Measurements from ENCODE around the gene ABCA7. TPM values are rescaled to one million over a fixed set of nuclear protein-coding genes. Genes with fewer than 3 reads are reported as not detected.

Gene ABCA7
- total and polyA plus RNA-seq, 4 experiments from 2014 or later: 10.7 to 319 (median 162) TPM

GRCh38 chr19:1082165-1082927 is 42.4 kb downstream of the ABCA7 start:
- peaks cover 10 to 66% (median 36%) of the 10 kb centered on the region in 4 donors for H3K4me1 Mint-ChIP-seq
- peaks cover 0 to 13% (median 0%) of the 10 kb centered on the region in 8 donors for H3K9me3 Mint-ChIP-seq
- H3K27ac ChIP-seq (ENCODE audit: low read depth, low read length): peak overlapping the region; percentile 47
- peaks cover 71% of the 10 kb centered on the region for H3K36me3 ChIP-seq (ENCODE audit: insufficient read depth, low read length)
- H3K27ac Mint-ChIP-seq: peak overlapping the region; percentile 87 to 98 (median 91)
- no peaks in the 10 kb centered on the region for H3K27me3 ChIP-seq (ENCODE audit: insufficient read depth, low read length)
- intact Hi-C loops (cut with micrococcal nuclease): no loop called here
- H3K4me1 ChIP-seq (ENCODE audit: insufficient read depth, low read length): peaks cover 86% of the 10 kb centered on the region
- H3K27me3 Mint-ChIP-seq: no peaks in the 10 kb centered on the region
- no peaks in the 10 kb centered on the region for H3K9me3 ChIP-seq (ENCODE audit: control insufficient read depth in 1 of 2, low read length in 2 of 2)
- POLR2A ChIA-PET (ENCODE audit: partially characterized antibody): interaction anchor here (1.0 to 57.1 kb wide), 6 partner anchors 3 to 187 kb away, joined by 3 to 3893 read pairs (median 523); partner anchors contain the start of genes ABCA7, ARHGAP45, CIRBP and CNN2
- CTCF ChIA-PET (ENCODE audit: partially characterized antibody): interaction anchor here (1.5 to 17.9 kb wide), 3 partner anchors 16 to 57 kb away, joined by 3 to 219 read pairs (median 3); partner anchors contain the start of gene ARHGAP45
- H3K36me3 Mint-ChIP-seq: peaks cover 40 to 56% of the 10 kb centered on the region in 2 donors
- no peak overlapping the region for H3K4me3 ChIP-seq (ENCODE audit: low read length in 2 of 2)
- peak overlapping the region; percentile 20 to 84 (median 68) for H3K4me3 Mint-ChIP-seq
- DNase-seq: peak; percentile 84 to 93 (median 87)

- ChIA-PET CTCF (ENCODE audit: partially characterized antibody) (interaction anchor here (0.8 to 17.9 kb wide), 4 partner anchors 17 to 112 kb away, joined by 3 to 219 read pairs (median 3); partner anchors contain the start of gene ARHGAP45), POLR2A (ENCODE audit: partially characterized antibody) (interaction anchor here (0.9 to 57.1 kb wide), 6 partner anchors 3 to 186 kb away, joined by 3 to 3893 read pairs (median 17); partner anchors contain the start of genes ABCA7, ARHGAP45, CIRBP and CNN2)
- no peaks in the 10 kb centered on the region for H3K9me3 ChIP-seq (ENCODE audit: control insufficient read depth in 1 of 2, low read length in 2 of 2)
- H3K4me1 Mint-ChIP-seq: peaks cover 18 to 74% (median 40%) of the 10 kb centered on the region in 4 donors
- no peaks in the 10 kb centered on the region for H3K27me3 ChIP-seq (ENCODE audit: insufficient read depth, low read length)
- intact Hi-C loops (cut with micrococcal nuclease): no loop called here
- H3K36me3 Mint-ChIP-seq: peaks cover 39 to 64% of the 10 kb centered on the region in 2 donors
- H3K9me3 Mint-ChIP-seq: peaks cover 0 to 13% (median 0%) of the 10 kb centered on the region in 8 donors
- H3K4me3 Mint-ChIP-seq: peak overlapping the region in 1 of 8 donors; percentile 17
- H3K27me3 Mint-ChIP-seq: no peaks in the 10 kb centered on the region
- peak in 3 of 5 donors; percentile 12 to 31 (median 13) for DNase-seq
- H3K36me3 ChIP-seq (ENCODE audit: insufficient read depth, low read length): peaks cover 71% of the 10 kb centered on the region
- no peak overlapping the region for H3K4me3 ChIP-seq (ENCODE audit: low read length in 2 of 2)
- H3K4me1 ChIP-seq (ENCODE audit: insufficient read depth, low read length): peaks cover 90% of the 10 kb centered on the region
- H3K27ac ChIP-seq (ENCODE audit: low read depth, low read length): peak overlapping the region; percentile 47
- H3K27ac Mint-ChIP-seq: peak overlapping the region in 6 of 7 donors; percentile 10 to 87 (median 76)
Measured at GRCh38 chr19:1082928-1083816, 43.3 kb downstream of the ABCA7 start.

GRCh38 chr19:1084024-1084868 is 44.3 kb downstream of the ABCA7 start:
- Histone ChIP-seq H3K36me3 (ENCODE audit: insufficient read depth, low read length) (peaks cover 78% of the 10 kb centered on the region), H3K4me3 (ENCODE audit: low read length in 2 of 2) (no peak overlapping the region), H3K9me3 (ENCODE audit: control insufficient read depth in 1 of 2, low read length in 2 of 2) (no peaks in the 10 kb centered on the region), H3K27me3 (ENCODE audit: insufficient read depth, low read length) (no peaks in the 10 kb centered on the region), H3K27ac (ENCODE audit: low read depth, low read length) (no peak overlapping the region), H3K4me1 (ENCODE audit: insufficient read depth, low read length) (peaks cover 93% of the 10 kb centered on the region)
- intact Hi-C loops (cut with micrococcal nuclease): no loop called here
- Mint-ChIP-seq H3K4me1 (peaks cover 22 to 85% (median 41%) of the 10 kb centered on the region in 4 donors), H3K36me3 (peaks cover 39 to 65% of the 10 kb centered on the region in 2 donors), H3K27ac (peak overlapping the region; percentile 57 to 87 (median 78)), H3K9me3 (peaks cover 0 to 13% (median 0%) of the 10 kb centered on the region in 8 donors), H3K4me3 (peak overlapping the region in 3 of 8 donors; percentile 17 to 57 (median 26)), H3K27me3 (no peaks in the 10 kb centered on the region)
- CTCF ChIA-PET (ENCODE audit: partially characterized antibody): interaction anchor here (0.8 to 17.9 kb wide), 6 partner anchors 8 to 110 kb away, joined by 3 to 219 read pairs (median 3); partner anchors contain the start of gene ARHGAP45
- POLR2A ChIA-PET (ENCODE audit: partially characterized antibody): interaction anchor here (0.9 to 57.1 kb wide), 7 partner anchors 2 to 185 kb away, joined by 3 to 3893 read pairs (median 8); partner anchors contain the start of genes ABCA7, ARHGAP45, CIRBP and CNN2
- DNase-seq: peak in 3 of 5 donors; percentile 4 to 29 (median 10)

GRCh38 chr19:1085053-1085658 is 45.2 kb downstream of the ABCA7 start:
- H3K27ac ChIP-seq (ENCODE audit: low read depth, low read length): no peak overlapping the region
- H3K4me3 ChIP-seq (ENCODE audit: low read length in 2 of 2): no peak overlapping the region
- Mint-ChIP-seq H3K27me3 (no peaks in the 10 kb centered on the region), H3K4me3 (peak overlapping the region in 5 of 8 donors; percentile 17 to 57 (median 52)), H3K36me3 (peaks cover 33 to 58% of the 10 kb centered on the region in 2 donors), H3K9me3 (peaks cover 0 to 9% (median 0%) of the 10 kb centered on the region in 8 donors), H3K27ac (peak overlapping the region; percentile 42 to 89 (median 80)), H3K4me1 (peaks cover 20 to 78% (median 36%) of the 10 kb centered on the region in 4 donors)
- intact Hi-C loops (cut with micrococcal nuclease): no loop called here
- DNase-seq: peak in 1 of 5 donors; percentile 12
- no peaks in the 10 kb centered on the region for H3K27me3 ChIP-seq (ENCODE audit: insufficient read depth, low read length)
- H3K9me3 ChIP-seq (ENCODE audit: control insufficient read depth in 1 of 2, low read length in 2 of 2): no peaks in the 10 kb centered on the region
- peaks cover 89% of the 10 kb centered on the region for H3K4me1 ChIP-seq (ENCODE audit: insufficient read depth, low read length)
- peaks cover 70% of the 10 kb centered on the region for H3K36me3 ChIP-seq (ENCODE audit: insufficient read depth, low read length)
- POLR2A ChIA-PET (ENCODE audit: partially characterized antibody): interaction anchor here (1.0 to 57.1 kb wide), 8 partner anchors 1 to 109 kb away, joined by 3 to 3893 read pairs (median 12); partner anchors contain the start of genes ABCA7, ARHGAP45, CNN2 and GPX4
- CTCF ChIA-PET (ENCODE audit: partially characterized antibody): interaction anchor here (1.1 to 17.9 kb wide), 4 partner anchors 9 to 27 kb away, joined by 3 to 219 read pairs (median 19); partner anchors contain the start of gene ARHGAP45

- no peaks in the 10 kb centered on the region for H3K27me3 Mint-ChIP-seq
- Histone ChIP-seq H3K9me3 (ENCODE audit: control insufficient read depth in 1 of 2, low read length in 2 of 2) (no peaks in the 10 kb centered on the region), H3K27me3 (ENCODE audit: insufficient read depth, low read length) (no peaks in the 10 kb centered on the region), H3K4me3 (ENCODE audit: low read length in 2 of 2) (no peak overlapping the region), H3K4me1 (ENCODE audit: insufficient read depth, low read length) (peaks cover 81% of the 10 kb centered on the region), H3K27ac (ENCODE audit: low read depth, low read length) (peak overlapping the region; percentile 74), H3K36me3 (ENCODE audit: insufficient read depth, low read length) (peaks cover 63% of the 10 kb centered on the region)
- peak overlapping the region in 5 of 7 donors; percentile 12 to 87 (median 85) for H3K27ac Mint-ChIP-seq
- CTCF ChIA-PET (ENCODE audit: partially characterized antibody): interaction anchor here (1.1 to 17.9 kb wide), 7 partner anchors 10 to 106 kb away, joined by 3 to 219 read pairs (median 6); partner anchors contain the start of gene ARHGAP45
- DNase-seq: no peak
- peaks cover 0 to 9% (median 0%) of the 10 kb centered on the region in 8 donors for H3K9me3 Mint-ChIP-seq
- intact Hi-C loops (cut with micrococcal nuclease): no loop called here
- POLR2A ChIA-PET (ENCODE audit: partially characterized antibody): interaction anchor here (1.0 to 57.1 kb wide), 9 partner anchors 0 to 183 kb away, joined by 3 to 3893 read pairs (median 6); partner anchors contain the start of genes ABCA7, ARHGAP45, CIRBP and CNN2
- peaks cover 32 to 55% of the 10 kb centered on the region in 2 donors for H3K36me3 Mint-ChIP-seq
- peak overlapping the region in 1 of 8 donors; percentile 57 for H3K4me3 Mint-ChIP-seq
- H3K4me1 Mint-ChIP-seq: peaks cover 20 to 73% (median 36%) of the 10 kb centered on the region in 4 donors
Measured at GRCh38 chr19:1085676-1086442, 46.0 kb downstream of the ABCA7 start.

All from CD4-positive, alpha-beta memory T cell (primary cell).